HuH-7.5 (cell line): ENCODE results near the gene ADIPOR2.

Experiments
- DNase-seq: peaks from one replicate; pipeline ENCODE4 v3.0.0; 2011; ENCODE audit warnings: low spot score

Gene ADIPOR2, protein sequence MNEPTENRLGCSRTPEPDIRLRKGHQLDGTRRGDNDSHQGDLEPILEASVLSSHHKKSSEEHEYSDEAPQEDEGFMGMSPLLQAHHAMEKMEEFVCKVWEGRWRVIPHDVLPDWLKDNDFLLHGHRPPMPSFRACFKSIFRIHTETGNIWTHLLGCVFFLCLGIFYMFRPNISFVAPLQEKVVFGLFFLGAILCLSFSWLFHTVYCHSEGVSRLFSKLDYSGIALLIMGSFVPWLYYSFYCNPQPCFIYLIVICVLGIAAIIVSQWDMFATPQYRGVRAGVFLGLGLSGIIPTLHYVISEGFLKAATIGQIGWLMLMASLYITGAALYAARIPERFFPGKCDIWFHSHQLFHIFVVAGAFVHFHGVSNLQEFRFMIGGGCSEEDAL

DNA sequence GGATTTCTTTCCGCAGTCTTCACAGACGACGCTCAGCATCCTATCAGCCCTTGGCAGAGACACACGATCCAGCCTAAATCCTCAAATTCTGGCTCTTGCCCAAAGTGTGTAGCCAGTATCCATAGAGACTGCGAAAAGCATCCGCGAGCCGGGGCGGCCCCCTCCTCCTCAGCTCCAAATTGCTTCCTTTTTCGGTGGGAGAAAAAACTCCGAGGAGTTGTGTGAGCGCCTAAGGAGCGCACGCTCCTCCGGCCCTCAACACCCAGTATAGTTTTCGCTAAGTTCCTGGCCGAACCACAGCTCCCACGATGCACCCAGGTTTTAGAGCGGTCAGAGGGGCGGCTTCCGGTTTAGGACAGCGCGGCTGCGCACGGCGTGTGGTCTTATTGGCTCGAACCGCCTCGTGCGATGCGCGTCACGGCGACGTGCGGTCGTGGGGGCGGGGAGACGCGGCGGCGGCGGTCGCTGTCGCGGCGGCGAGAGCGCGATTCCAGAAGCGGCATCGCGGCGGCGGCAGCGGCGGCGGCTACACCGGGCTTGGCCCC lies at the start of gene ADIPOR2:
ADIPOR2 (plus strand) TSS at position 493 of the 545 bp plus-strand sequence. CDS start 63,274 bp downstream, outside the sequence.
- DNase-seq: peak; percentile 92

DNA sequence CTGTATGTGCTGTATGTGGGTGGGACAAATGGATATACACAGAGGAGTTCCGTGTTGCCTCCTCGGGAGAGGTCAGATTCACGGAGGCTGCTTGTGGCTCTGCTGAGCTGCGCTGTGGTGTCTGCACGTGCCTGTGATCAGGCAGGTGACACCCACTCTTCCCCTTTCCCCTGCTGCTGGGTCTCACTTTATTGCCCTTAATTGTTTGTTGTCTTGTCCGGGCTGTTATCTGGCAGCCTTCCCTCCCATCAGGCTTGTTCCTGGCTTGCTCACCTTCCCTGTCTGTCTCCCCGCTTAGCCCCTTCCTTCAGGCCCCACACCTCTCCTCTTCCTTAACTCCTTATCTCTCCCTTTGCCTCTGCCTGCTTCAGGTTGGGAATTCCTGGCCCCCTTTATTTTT lies 48.4 kb upstream of the ADIPOR2 start:
- no peak for DNase-seq

DNA sequence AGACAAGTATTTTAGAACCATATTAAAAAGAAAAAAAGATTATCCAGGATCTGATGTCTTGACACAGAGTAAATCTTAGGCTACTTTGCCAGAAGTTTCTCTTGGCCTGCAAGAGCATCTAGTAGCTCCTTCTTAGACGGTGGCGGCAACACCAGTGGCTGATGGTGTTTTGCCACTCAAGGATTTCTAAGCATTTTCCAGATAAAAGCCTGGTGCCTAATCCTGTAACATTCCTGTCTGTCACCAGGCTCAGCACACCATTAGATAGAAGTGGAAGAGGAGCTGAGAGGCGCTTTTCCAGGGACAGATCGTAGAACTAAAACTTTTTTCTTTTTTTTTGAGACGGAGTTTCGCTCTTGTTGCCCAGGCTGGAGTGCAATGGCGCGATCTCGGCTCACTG lies 47.8 kb upstream of the ADIPOR2 start:
- no peak for DNase-seq

DNA sequence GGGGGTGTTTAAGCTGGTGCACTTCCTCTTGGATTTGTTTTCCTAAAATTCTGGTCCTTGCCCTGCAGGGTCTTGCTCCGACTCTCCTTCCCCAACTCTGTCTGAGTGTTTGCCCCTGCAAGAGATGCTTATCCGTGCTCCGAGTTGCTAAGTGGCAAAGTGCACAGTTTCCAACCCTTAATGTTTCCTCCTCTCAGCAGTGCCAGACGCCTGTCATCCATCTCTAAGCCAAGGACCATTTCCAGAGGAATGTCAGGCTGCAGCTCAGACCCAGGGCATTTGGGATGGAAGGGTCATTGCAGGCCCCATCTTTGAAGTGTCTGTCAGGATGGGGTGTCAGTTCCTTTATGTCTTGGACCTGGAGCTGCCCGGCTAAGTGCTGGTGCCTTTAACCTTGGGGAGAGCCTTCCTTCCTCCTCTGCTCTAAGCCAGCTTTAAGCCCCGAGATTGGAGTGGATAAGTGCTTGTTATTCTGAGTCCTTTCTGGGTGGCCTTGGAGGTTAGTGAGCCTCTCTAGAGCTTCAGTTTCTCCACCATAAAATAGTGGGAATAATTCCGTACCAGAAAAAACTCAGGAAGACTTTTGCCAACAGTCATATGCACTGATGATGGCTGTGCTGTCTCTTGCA lies 46.9 kb upstream of the ADIPOR2 start:
- DNase-seq: no peak

DNA sequence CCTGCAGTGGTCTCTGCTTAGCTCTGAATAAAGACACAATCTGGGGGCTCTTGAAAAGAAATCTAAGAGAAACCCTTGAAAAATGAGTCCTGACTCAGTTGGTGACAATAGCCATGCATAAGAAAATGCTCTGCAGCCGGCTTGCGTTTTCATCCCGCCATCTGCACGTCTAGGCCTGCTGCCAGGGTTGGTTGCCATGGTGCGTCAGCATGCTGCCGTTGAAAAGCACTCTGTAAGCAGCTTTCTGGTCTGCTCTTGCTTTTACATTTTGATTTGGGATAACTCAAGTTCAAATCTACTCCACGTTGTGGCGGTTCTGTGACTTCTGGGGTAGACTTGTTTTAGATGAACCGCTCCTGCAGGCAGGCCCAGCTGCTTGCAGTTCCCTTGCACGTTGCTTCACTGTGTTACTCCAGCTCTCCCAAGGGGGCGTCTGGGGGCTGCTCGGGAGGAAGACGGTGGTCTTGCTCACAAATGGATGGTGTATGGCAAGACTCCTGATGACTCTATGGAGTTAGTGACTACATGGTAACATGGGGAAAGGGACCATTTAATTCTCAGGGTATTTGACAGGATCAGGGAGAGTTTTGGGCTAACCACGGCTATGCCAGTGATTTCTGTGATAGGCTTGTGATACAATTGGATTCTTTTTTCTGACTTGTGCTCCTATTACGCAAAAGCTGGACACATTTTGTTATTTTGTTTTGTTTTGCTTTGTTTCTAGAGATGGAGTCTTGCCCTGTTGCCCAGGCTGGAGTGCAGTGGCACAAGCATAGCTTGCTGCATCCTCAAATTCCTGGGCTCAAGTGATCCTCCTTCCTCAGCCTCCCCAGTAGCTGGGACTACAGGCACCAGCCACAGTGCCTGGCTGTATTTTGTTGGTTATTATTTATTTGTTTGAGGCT lies 46.1 kb upstream of the ADIPOR2 start:
- DNase-seq: no peak

DNA sequence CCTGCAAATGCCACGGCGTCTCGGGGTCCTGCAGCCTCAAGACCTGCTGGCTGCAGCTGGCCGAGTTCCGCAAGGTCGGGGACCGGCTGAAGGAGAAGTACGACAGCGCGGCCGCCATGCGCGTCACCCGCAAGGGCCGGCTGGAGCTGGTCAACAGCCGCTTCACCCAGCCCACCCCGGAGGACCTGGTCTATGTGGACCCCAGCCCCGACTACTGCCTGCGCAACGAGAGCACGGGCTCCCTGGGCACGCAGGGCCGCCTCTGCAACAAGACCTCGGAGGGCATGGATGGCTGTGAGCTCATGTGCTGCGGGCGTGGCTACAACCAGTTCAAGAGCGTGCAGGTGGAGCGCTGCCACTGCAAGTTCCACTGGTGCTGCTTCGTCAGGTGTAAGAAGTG lies 45.1 kb upstream of the ADIPOR2 start:
- no peak for DNase-seq

DNA sequence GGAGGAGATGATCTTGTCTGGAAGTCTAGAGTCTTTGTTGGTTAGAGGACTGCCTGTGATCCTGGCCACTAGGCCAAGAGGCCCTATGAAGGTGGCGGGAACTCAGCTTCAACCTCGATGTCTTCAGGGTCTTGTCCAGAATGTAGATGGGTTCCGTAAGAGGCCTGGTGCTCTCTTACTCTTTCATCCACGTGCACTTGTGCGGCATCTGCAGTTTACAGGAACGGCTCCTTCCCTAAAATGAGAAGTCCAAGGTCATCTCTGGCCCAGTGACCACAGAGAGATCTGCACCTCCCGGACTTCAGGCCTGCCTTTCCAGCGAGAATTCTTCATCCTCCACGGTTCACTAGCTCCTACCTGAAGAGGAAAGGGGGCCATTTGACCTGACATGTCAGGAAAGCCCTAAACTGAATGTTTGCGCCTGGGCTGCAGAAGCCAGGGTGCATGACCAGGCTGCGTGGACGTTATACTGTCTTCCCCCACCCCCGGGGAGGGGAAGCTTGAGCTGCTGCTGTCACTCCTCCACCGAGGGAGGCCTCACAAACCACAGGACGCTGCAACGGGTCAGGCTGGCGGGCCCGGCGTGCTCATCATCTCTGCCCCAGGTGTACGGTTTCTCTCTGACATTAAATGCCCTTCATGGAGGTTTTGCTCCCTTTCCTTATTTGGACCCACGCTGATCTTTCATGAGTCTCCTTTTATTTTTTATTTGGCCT lies 44.1 kb upstream of the ADIPOR2 start:
- DNase-seq: no peak

DNA sequence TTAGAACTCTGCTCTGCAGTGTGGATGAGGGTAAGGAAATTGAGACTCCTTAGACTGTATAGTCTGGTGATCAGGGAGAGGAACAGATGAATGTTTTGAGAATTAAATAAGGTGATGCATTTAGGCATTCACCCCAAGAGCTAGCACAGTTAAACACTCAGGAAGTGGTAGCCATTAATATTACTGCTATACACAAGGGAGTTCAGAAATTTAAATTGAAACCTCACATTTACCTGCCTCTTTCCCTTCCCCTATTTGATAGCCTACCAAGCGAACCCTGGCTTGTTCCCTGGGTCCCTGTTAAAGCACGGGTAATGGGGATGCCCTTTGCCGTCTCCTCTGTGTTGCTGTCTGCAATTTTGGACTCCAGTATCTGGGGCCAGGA lies 43.6 kb upstream of the ADIPOR2 start:
- no peak for DNase-seq

DNA sequence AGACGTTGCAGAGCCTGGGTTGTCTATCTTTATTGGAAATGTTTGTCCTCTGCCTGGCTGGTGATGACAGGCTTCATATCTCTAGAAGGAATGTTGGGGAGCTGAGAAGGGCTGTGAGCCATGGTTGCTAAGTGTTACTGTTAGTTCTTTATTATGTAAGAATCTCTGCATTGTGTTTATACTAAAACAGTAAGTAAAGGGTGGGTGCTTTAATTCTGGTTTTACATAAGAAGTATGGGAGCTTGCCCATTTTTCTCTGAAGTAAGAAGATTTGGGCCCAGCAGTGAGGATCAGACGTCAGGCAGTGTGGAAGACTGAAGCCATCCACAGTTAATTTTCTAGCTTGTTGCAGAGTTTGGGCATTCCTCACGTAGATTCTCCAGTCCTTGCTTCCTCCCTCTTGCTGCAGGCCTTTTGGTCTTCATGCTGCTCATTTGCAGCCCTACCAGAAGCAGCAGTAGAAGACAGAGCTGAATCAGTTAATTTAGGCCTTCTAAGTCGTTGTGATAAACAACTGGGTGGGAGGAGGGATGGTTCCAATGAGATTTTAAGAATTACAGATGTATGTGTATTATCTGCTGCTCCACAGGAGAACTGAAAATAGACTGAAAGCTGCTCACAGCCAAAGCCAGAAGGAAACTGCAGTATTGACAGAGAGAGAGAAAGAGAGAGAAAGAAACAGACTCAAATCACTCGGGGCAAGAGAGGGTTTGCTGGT lies 40.5 kb upstream of the ADIPOR2 start:
- DNase-seq: no peak

DNA sequence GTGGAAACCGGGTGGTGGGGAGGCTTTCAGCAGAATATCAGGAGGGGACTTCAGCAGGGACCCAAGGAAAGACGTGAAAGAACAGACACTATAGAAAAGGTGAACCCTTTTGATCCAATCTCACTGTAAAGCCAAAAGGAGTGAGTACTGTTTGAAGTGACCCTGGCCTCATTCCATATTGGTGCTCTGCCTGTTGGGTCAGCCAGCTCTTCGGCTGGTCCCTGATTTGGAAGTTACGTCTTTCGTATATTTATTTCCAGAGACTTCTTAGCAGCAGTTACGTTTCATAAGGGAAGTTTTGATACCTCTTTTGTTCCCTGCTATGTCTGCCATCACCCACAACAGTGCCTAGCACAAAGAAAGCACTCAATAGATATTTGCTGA lies 39.9 kb upstream of the ADIPOR2 start:
- no peak for DNase-seq

DNA sequence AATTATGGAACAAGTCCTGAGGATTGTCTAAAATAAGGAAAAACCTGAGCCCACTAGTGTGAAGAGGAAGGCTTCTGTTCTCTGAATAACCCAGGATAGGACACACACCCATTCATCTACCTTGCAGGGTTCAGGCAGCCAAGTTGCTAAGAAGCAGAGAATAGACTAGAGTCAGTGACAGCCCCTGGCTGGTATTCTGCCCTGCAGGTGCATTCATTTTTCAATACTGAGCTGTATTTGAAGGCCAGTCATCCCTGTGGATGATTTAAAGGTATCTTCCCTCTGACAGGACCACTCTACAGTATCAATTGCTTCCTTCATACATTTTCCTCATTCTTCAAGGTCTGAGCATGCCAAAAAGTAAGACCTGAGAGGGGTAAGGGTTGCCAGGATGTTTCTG lies 38.9 kb upstream of the ADIPOR2 start:
- DNase-seq: no peak

DNA sequence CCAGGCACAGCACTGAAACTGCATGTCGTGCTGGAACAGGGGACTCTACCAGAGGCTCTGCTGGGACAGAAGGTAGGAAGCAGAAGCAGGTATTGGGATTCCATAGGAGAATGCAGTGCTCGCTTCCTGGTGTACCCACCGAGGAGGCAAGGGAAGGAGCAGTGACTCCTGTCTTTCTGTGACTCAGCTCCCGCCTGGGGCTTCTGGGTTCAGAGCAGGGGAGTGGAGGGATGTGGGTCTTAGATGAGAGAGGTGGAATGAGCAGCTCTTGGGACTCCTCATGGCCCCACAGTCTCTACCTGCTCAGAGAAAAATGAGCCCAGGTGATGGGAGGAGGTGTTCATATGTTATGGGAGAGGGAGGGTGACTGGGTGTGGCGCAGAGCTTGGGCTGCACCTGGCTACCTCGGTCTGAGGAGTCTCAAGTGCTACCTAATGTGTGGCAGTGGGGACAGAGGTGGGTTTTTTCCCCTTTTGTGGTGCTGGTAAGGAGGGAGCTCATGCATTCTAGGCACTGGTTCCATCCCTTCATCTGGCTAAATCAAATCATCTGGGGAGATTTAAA lies 35.6 kb upstream of the ADIPOR2 start:
- no peak for DNase-seq

DNA sequence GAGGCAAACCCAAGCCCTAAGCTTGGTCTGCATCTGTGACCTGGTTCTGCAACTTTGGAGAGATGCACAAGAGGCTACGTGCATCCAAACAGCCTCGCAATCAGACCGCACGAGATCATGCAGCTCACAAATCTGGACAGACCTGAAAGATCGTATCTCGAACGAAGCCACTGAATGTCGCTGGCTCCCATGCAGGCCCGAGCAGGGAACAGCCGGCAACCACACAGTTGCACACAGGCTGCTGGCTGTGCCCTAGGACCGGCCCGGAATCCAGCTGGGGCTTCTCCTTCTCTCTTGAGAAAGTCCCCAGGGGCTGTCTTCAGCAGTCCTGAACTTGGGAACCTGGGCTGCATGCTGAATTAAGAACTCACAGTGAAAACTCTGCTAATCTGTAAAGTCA lies 34.0 kb upstream of the ADIPOR2 start:
- DNase-seq: no peak

DNA sequence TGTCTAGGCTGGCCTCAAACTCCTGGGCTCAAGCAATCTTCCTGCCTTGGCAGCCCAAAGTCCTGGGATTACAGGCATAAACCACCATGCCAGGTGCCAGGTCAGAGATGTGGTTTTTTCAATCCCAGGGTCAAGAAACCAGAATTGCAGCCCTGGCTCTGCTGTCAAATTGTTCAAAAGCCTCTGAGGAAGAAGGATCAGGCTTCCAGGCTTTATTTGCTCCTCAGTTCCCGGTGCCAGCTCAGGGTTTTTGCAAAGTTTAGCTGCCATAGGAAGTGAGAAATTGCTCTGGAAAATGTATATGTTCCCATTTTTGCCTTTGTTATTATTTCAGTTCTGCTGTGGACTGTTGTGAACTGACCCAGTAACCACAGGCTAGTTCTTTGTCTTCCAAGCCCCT lies 33.2 kb upstream of the ADIPOR2 start:
- no peak for DNase-seq

DNA sequence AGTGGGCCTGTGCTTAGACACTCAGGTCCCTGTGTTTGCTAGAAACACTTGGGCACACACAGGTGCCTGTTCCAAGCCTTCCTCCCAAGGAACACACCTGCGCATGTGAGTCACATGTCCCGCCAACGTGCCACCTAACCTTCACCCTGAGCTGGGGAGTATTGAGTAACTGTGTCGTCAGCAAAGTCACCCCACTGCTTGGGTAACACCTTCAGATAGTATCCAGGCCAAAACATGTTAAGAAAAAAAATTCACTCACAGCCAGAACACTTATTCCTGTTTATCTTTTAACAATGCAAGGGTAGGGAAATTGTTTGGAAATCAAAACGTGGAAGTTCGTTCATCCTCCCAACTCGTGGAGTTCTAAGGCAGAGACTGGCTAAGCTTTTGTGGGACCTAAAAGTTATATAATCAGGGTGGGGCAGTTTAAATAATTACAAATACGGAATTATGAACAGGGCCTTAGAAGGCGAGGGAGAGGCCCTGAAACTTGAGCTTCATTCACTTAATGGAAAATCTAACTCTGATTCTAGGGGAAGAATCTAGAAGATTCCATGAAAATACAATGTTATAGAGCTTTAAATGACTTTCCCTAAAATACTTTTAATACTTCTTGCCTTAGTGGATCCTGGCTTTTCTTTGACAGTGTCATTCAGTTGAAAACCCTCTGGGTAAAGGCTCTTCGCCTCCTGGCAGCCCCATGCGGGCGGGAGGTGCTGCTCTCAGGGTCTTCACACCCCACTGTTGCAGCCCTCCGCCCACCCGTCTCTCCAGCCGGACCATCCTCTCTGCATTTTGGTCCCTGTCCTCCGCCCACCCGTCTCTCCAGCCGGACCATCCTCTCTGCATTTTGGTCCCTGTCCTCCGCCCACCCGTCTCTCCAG lies 30.3 kb upstream of the ADIPOR2 start:
- DNase-seq: no peak

DNA sequence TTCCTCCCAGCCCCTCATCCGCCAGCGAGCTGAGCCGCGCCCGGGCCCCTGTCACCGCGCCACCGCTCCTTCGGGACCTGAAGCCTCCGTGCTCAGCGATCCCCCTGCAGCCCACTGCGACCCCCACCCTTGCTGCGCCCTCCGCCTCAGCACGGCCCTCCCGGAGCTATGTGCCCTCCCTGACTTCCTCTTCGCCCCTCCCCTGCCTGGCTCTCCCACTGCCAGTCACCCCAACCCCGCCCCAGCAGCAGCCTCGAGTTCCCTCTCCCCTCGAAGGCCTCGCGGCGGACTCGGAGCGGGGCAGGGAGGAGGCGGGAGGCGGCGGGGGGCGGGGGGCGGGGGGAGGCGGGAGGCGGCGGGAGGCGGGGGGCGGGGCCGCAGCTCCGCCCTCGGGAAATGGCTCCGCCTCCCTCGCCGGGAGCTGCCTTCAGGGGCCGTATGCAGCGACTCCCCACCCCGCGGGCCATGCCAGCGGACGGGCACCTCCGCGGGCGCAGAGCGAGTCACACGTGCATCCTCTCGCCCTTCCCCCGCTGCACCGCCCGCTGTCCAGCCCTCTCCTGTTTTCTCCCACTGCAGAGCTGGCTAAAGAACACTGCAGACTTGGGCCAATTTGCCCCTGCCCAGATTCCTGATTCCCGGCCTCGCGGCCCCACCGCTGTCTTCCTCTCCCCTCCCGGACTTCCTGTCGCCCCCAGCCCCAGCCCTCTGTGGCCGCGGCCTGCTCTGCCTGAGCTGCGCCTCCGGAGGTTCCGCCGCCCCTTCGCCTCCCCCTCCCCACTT lies 29.1 kb upstream of the ADIPOR2 start:
- peak; percentile 87 for DNase-seq

DNA sequence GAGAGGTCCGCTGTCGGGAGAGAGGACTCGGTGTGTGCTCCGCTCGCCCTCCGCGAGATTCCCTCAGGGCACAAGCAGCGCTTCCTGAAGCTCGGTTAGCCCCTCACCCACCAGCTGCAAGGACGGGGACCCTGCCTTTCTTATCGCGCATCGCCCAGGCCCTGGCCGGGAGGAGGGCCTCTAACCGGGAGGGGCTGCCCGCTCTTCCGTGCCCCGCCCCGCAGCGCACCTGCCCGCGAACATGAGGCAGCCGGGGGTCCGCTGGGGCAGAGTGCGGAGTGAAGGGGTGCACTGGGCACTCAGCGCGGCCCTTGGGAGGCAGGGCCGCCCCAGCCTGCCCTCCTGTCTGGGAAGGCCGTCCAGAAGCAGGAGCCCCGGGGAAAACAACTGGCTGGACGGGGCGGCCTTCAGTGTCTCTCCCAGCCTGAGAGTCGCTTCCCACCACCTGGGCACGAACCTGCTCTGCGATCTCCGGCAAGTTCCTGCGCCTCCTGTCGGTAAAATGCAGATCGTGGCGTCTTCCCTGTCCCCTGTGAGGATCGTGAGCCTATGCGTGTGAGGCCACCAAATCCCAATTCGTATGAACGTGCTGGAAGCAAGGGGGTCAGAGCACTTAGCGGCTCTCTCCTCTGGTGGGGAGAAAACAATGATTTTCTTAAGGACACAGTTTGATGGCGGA lies 28.0 kb upstream of the ADIPOR2 start:
- peak; percentile 57 for DNase-seq

DNA sequence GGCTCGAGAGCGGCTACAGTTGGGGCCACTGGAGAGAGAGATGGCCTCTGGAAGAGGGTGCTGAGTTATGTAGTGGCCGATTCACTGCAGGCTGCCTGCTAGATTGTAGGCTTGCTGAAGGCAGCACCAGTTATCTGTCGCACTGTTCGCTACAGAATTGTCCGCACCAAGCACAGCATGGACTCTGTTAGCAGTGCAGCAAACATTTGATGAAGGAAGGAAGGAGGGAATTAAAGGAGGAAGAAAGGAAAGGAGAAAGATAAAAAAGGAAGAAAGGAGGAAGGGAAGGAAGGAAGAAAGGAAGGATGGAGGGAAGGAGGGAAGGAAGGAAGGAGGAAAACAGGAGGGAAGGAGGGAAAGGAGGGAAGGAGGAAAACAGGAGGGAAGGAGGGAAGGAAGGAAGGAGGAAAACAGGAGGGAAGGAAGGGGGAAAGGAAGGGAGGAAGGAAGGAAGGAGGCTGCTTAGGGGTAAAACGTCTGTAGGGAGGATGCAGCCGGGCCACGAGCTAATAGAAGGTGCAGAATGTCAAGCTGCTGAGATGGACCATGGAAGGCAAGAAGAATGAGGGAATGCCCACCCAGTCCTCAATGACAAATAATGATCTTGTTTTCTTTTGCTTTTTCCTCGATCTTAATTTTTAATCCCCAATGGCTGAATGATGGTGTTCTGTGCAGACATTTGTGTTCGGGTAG lies 27.3 kb upstream of the ADIPOR2 start:
- DNase-seq: no peak
